ENCODE results near the gene VIM.

DNA sequence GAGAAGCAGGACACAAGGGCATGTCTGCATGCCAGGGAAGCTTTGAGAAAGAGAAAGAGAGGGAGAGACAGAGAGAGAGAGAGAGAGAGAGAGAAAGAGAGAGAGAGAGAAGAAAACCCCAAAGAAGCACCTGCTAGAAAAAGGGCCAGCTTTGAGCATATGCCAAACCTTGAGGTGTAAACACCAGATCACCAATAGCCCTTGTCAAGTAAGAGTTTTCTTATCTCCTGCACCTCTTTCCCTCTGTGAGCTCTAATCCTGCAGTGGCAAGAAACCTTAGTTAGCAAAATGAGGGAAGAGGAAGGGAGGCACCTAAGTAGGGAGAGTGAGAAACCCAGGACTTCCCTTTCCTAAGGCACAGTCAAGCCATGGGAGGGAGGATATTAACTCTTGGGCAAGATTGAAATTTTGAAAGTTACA lies 15.2 kb upstream of the VIM start:
- TF ChIP-seq POLR2A (IDR thresholded peaks at IDR 0.05) (no peak), CTCF (IDR thresholded peaks at IDR 0.05) (no peak), POLR2AphosphoS5 (IDR thresholded peaks at IDR 0.05) (no peak)
